Thyroid gland (tissue), 4 donors: ENCODE results near the gene DOK4. TPM values are rescaled to one million over a fixed set of nuclear protein-coding genes. Genes with fewer than 3 reads are reported as not detected.

Source experiments
- DNase-seq, 2 donors: peaks; one replicate each; pipeline ENCODE4 v3.0.0-alpha.2; 2019
- H3K27ac ChIP-seq, 3 donors: fragments of 200-600 bp; sonication (generic); 1 replicate in 2 of 3; 2 replicates in 1 of 3; pipeline ENCODE4 v1.5.1; 2016 to 2019; ENCODE audit warnings: mild to moderate bottlenecking in 1 of 3, moderate library complexity in 1 of 3
- H3K27me3 ChIP-seq: fragments of 200-600 bp; sonication (generic); one replicate; pipeline ENCODE4 v1.5.1; 2019
- H3K36me3 ChIP-seq, 2 donors: fragments of 200-600 bp; sonication (generic); one replicate each; pipeline ENCODE4 v1.5.1; 2016 to 2019
- H3K4me1 ChIP-seq, 2 donors: fragments of 200-600 bp; sonication (generic); one replicate each; pipeline ENCODE4 v1.5.1; 2017 to 2019
- H3K4me3 ChIP-seq, 3 donors: fragments of 200-600 bp; sonication (generic); replicated peaks in 1 of 3; 1 replicate in 2 of 3; 2 replicates in 1 of 3; pipeline ENCODE4 v1.5.1; 2016; ENCODE audit warnings: mild to moderate bottlenecking in 1 of 3
- H3K9me3 ChIP-seq: fragments of 200-600 bp; sonication (generic); one replicate; pipeline ENCODE4 v1.5.1; 2017
- CTCF ChIP-seq, 6 experiments: fragments of 200-600 bp in 3 of 6; fragments of 450-650 bp in 3 of 6; sonication (generic) in 3 of 6; IDR thresholded peaks; one replicate each; pipeline ENCODE4 v1.5.1; 2016 to 2019; ENCODE audit warnings: antibody characterized with exemption in 6 of 6, mild to moderate bottlenecking in 2 of 6, inconsistent platforms in 1 of 6, moderate library complexity in 1 of 6
- POLR2A ChIP-seq, 2 donors: fragments of 450-650 bp; IDR thresholded peaks; one replicate each; pipeline ENCODE4 v1.6.1; 2017; ENCODE audit warnings: antibody characterized with exemption in 2 of 2, mild to moderate bottlenecking in 2 of 2, moderate library complexity in 1 of 2
- WGBS, 2 donors: methylation state at CpG; one replicate each; pipeline ENCODE4 v1.1.5; 2017; 5-methylcytosine and 5-hydroxymethylcytosine counted together
- intact Hi-C: fragments of 100-400 bp; cut with DNase I; formaldehyde crosslinking; loops from one replicate; pipeline ENCODE4 v1.15.1; 2023
- total RNA-seq, 4 donors: library from RNA; depleted of rRNA; stranded (reverse); fragments of >200 nt; gene quantifications; one replicate each; pipeline ENCODE4 v1.2.3, GENCODE V29; 2016

DOK4 gene
- total RNA-seq, 4 donors from 2014 or later, result 9.1 to 27.3 (median 13.3) TPM

GRCh38 chr16:57533431-57534336 lies 47.4 kb upstream of the DOK4 start:
- H3K4me1 ChIP-seq, result peaks cover 29 to 50% of the 10 kb centered on the region in 2 donors
- no peak for TF ChIP-seq POLR2A (IDR thresholded peaks at IDR 0.05)
- TF ChIP-seq CTCF (IDR thresholded peaks at IDR 0.05), result no peak
- no peaks in the 10 kb centered on the region for H3K27me3 ChIP-seq
- H3K4me3 ChIP-seq, result no peak overlapping the region
- peak; percentile 61 to 66 for DNase-seq
- peak overlapping the region in 1 of 3 donors; percentile 24 for H3K27ac ChIP-seq
- 39 to 44% methylated on average over 15 to 19 of the region's 19 CpGs for WGBS, 2 donors
- no peaks in the 10 kb centered on the region for H3K9me3 ChIP-seq
- no peaks in the 10 kb centered on the region for H3K36me3 ChIP-seq
- intact Hi-C loops, result no loop called here

- 55 to 58% methylated on average over 6 to 7 of the region's 7 CpGs for WGBS, 2 donors
- Histone ChIP-seq H3K27me3 (no peaks in the 10 kb centered on the region), H3K4me3 (no peak overlapping the region), H3K36me3 (no peaks in the 10 kb centered on the region), H3K27ac (no peak overlapping the region), H3K4me1 (peaks cover 29 to 49% of the 10 kb centered on the region in 2 donors), H3K9me3 (no peaks in the 10 kb centered on the region)
- no peak for TF ChIP-seq CTCF (IDR thresholded peaks at IDR 0.05)
- TF ChIP-seq POLR2A (IDR thresholded peaks at IDR 0.05), result no peak
- intact Hi-C loops, result no loop called here
- DNase-seq, result no peak
Observed at GRCh38 chr16:57532266-57532625, 46.0 kb upstream of the DOK4 start.

- intact Hi-C loops, result no loop called here
- Histone ChIP-seq H3K27me3 (no peaks in the 10 kb centered on the region), H3K9me3 (no peaks in the 10 kb centered on the region), H3K27ac (no peak overlapping the region), H3K4me3 (no peak overlapping the region), H3K4me1 (peaks cover 29 to 44% of the 10 kb centered on the region in 2 donors), H3K36me3 (no peaks in the 10 kb centered on the region)
- TF ChIP-seq POLR2A (IDR thresholded peaks at IDR 0.05), result no peak
- TF ChIP-seq CTCF (IDR thresholded peaks at IDR 0.05), result no peak
- DNase-seq, result no peak
- 90 to 91% methylated on average over 8 of the region's 8 CpGs for WGBS, 2 donors
Observed at GRCh38 chr16:57531635-57532265, 45.5 kb upstream of the DOK4 start.

- H3K4me1 ChIP-seq, result peaks cover 29 to 47% of the 10 kb centered on the region in 2 donors
- H3K4me3 ChIP-seq, result no peak overlapping the region
- WGBS, 2 donors, result 91 to 93% methylated on average over 3 of the region's 3 CpGs
- intact Hi-C loops, result no loop called here
- DNase-seq, result no peak
- no peaks in the 10 kb centered on the region for H3K9me3 ChIP-seq
- no peak for TF ChIP-seq CTCF (IDR thresholded peaks at IDR 0.05)
- TF ChIP-seq POLR2A (IDR thresholded peaks at IDR 0.05), result no peak
- no peaks in the 10 kb centered on the region for H3K36me3 ChIP-seq
- no peaks in the 10 kb centered on the region for H3K27me3 ChIP-seq
- H3K27ac ChIP-seq, result no peak overlapping the region
Observed at GRCh38 chr16:57531253-57531575, 44.9 kb upstream of the DOK4 start.
